ENCODE data around the gene C6orf47.

The C6orf47 gene

GRCh38 chr6:31687860-31688693, 27.5 kb upstream of the C6orf47 start:
- no peak for DNase-seq

DNA sequence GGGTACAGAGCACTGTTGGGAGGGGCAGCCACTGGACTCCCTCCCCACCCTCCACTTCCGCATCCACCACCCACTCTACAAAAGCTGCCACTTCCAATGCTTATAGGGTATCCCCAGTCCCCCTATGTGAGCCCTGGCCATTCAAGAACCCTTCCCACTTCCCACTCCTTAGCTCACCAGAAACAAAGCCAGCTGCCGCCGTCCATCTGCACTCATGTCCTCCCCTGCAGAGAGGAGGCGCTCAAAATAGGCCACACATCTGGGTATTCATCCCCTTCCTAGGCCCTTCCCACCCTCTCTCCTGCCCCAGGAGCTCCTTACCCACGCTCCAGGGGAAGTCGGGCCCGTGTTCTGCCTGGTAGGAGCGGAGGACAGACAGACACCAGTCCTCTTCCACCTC, 26.7 kb upstream of the C6orf47 start:
- DNase-seq, result no peak

GRCh38 chr6:31686483-31686882, 25.9 kb upstream of the C6orf47 start:
- no peak for DNase-seq

- no peak for DNase-seq
Observed at GRCh38 chr6:31683591-31683990, 23.0 kb upstream of the C6orf47 start.

DNA sequence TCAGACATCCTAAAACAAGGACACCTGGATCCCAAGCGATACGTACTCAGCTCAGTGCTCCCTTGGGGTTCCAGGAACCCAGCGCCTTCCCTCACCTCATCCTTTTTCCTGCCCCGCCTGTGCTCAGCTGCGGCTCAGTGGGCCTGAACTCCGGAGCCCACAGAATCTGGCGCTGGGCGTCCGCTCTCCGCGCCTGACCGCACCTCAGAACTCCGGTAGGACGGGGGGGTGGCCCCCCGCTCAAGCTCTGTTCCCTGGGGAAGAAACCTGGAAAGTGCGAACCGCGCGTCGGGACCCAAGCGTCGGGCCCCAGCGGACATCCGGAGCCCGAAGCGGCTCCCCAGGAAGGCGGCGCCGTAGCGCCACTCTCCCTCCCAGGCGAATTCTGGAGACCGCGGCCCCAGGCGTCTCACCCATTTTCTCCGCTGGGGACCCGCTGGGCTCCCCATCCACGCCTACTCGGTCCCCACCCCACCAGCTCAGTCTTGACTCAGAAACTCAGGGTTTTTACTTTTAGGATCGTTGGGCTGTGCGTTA, 20.6 kb upstream of the C6orf47 start:
- peak in 20 of 56 donors; percentile 6 to 46 (median 19) for DNase-seq

GRCh38 chr6:31680226-31681134, 19.9 kb upstream of the C6orf47 start, which contains the start of gene LY6G5C:
Gene LY6G5C (minus strand): TSS chr6:31681067. CDS start chr6:31680373, 694 bp downstream.
- peak in 52 of 56 donors; percentile 16 to 87 (median 60) for DNase-seq

- DNase-seq, result no peak
Observed at GRCh38 chr6:31677955-31678354, 17.4 kb upstream of the C6orf47 start.

- DNase-seq, result no peak
Observed at GRCh38 chr6:31676904-31677303, 16.3 kb upstream of the C6orf47 start.

GRCh38 chr6:31676322-31676903, 15.8 kb upstream of the C6orf47 start:
- DNase-seq, result no peak

- DNase-seq, result no peak
Observed at GRCh38 chr6:31669676-31670075, 9.1 kb upstream of the C6orf47 start, which contains the start of gene LY6G5B. Gene LY6G5B (plus strand): TSS chr6:31669976. CDS start chr6:31670951, 975 bp downstream.

GRCh38 chr6:31666337-31666965, 5.9 kb upstream of the C6orf47 start:
- DNase-seq, result no peak

DNA sequence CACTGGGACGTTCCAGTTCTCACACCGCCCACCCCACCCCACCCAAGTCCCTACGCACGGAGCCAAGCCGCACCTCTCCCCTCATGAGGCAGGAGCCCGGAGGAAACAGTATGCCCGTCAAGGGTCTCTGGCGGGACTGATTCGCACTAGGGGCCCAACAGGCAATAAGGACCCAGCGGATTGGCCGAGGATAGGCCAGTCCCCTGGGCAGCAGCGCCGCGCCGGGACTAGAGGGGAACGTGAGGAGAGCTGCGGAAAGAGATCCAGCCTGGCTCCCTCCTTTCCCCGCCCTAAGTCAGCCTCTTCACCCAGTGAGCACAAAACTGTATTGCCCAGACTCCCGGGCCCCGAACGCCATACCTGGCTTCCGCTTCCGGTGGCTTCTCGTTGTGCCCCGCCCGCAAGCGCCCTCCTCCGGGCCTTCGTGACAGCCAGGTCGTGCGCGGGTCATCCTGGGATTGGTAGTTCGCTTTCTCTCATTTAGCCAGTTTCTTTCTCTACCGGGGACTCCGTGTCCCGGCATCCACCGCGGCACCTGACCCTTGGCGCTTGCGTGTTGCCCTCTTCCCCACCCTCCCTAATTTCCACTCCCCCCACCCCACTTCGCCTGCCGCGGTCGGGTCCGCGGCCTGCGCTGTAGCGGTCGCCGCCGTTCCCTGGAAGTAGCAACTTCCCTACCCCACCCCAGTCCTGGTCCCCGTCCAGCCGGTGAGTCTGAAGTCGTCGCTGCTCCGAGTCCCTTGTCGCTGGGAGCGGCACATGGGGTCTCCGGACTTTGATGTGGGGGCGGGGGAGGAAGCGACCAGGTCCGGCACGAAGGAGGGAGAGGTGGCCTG, 5.1 kb upstream of the C6orf47 start, which contains the start of gene CSNK2B:
Gene CSNK2B (plus strand): TSS at position 580 of the 836 bp plus-strand sequence. CDS start 752 bp downstream, outside the sequence.
- peak; percentile 72 to 99 (median 98) for DNase-seq

- DNase-seq, result peak; percentile 28 to 96 (median 84)
Observed at GRCh38 chr6:31664790-31665500, 4.4 kb upstream of the C6orf47 start, which contains the start of gene GPANK1. Gene GPANK1 (minus strand): TSS chr6:31664997. CDS start chr6:31664478, 519 bp downstream.

DNA sequence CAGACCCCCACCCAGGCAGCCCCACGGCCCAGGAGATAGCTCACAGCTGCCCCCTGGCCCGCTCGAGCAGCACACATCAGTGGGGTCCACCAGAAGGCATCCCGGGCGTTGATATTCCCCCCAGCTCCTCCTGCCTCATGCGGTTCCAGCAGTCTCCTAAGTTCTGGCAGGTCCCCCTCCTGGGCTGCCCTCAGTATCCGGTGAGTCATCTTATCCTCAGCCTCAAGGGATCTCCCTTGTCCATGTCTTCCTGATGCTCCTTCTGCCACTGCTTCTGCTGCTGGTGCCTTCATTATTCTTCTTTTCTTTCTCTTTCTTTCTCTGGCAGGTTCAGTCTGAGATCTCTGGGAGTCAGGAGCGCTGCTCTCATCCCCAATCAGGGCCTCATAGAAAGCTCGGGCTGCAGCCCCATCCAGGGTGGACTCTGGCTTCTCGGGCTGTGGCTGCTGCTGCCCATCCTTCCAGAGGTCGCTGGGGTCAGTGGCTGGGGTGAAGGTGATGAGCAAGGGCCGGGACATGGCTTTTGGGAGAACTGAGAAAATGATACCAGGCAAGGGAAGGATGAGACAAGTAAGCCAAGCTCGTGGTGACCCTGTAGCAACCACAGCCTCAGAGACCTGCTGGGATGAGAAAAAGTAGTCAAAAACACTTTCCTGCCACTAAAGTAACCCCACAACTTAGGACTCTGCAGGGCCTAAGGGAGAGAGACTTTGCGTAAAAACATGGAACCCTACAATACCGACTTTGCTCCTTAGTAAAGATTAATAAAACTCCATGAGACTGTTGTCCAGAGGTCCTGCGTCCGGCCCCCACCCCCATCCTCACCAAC, 3.6 kb upstream of the C6orf47 start:
- peak in 3 of 56 donors; percentile 1 to 10 (median 8) for DNase-seq

GRCh38 chr6:31663126-31663960, 2.8 kb upstream of the C6orf47 start:
- DNase-seq, result no peak

DNA sequence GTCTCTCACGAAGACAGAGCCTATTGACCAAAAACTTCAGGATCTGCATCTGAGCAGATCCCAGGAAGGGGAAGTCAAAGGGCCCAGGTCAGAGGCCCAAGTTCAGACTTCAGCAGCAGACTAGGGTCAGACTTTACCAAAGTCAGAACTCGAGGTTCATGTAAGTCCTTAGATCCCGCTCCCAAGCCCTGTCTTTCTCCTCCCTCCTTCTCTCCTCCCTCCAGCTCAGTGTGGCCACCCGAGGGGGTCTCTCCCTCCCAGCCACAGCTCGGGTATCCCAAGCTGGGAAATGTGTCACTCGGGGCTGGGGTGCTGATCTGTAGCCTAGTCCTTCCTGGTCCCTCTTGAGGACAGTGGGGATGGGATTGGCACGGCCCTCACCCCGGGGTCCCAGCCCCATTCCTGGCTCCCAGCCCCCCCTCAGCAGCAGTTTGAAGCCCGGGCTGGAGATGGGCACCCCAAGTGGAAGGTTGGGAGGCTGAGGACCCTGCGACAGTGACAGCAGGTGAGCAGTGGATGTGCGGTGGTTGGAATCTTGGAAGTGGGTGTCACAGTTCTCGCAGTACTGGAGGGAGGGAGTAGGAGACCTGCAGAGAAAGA, 1.6 kb upstream of the C6orf47 start:
- no peak for DNase-seq
